Neural progenitor cell (in vitro differentiated cells): Measurements from ENCODE around the gene BRINP1.

ENCODE experiments used
- CTCF ChIP-seq: fragments of 200-600 bp; sonication (generic); IDR thresholded peaks from 2 replicates; pipeline ENCODE4 v1.5.1; 2017; ENCODE audit warnings: antibody characterized with exemption, mild to moderate bottlenecking
- EZH2 ChIP-seq: fragments of 200-600 bp; sonication (generic); IDR thresholded peaks from 2 replicates; pipeline ENCODE4 v1.6.1; 2017; ENCODE audit warnings: antibody characterized with exemption, mild to moderate bottlenecking, moderate library complexity
- EZH2phosphoT487 ChIP-seq: fragments of 200-600 bp; sonication (generic); IDR thresholded peaks from 2 replicates; pipeline ENCODE4 v1.6.1; 2017; ENCODE audit warnings: antibody characterized with exemption

- TF ChIP-seq CTCF = no peak
- TF ChIP-seq EZH2 = no peak
- no peak for TF ChIP-seq EZH2phosphoT487
Observed at GRCh38 chr9:119252671-119253299, 116.5 kb downstream of the BRINP1 start.
